ENCODE data around the gene ASB18. TPM values are rescaled to one million over a fixed set of nuclear protein-coding genes. Genes with fewer than 3 reads are reported as not detected.

Gene ASB18
- polyA plus RNA-seq, 3 donors: not detected

GRCh38 chr2:236237468-236238190 lies 26.6 kb downstream of the ASB18 start:
- no peaks in the 10 kb centered on the region for H4K20me1 ChIP-seq (ENCODE audit: insufficient read depth, low read length)
- Mint-ChIP-seq H3K36me3 (no peaks in the 10 kb centered on the region), H3K4me1 (no peaks in the 10 kb centered on the region), H3K9me3 (peaks cover 0 to 24% (median 8%) of the 10 kb centered on the region in 7 donors), H3K4me3 (peak overlapping the region in 1 of 2 donors; percentile 77), H3K27ac (no peak overlapping the region), H3K27me3 (ENCODE audit: low read depth in 3 of 3) (peaks cover 40 to 57% (median 46%) of the 10 kb centered on the region in 3 donors)
- DNase-seq: no peak
- H3K4me3 ChIP-seq (replicated peaks in 1 of 3; ENCODE audit: low read depth in 2 of 3, low read length in 3 of 3): no peak overlapping the region
- no peak overlapping the region for H2AFZ ChIP-seq (ENCODE audit: insufficient read depth, low read depth, low read length, poor library complexity, severe bottlenecking)
- H3K4me2 ChIP-seq (replicated peaks; ENCODE audit: extremely low read depth, low read length, poor library complexity, severe bottlenecking): no peak overlapping the region
- no peaks in the 10 kb centered on the region for H3K36me3 ChIP-seq (replicated peaks in 1 of 2; ENCODE audit: control insufficient read depth in 1 of 2, insufficient read depth in 2 of 2, low read length in 2 of 2)
- peaks cover 14 to 45% of the 10 kb centered on the region in 2 donors for H3K27me3 ChIP-seq (ENCODE audit: control insufficient read depth in 2 of 2, insufficient read depth in 2 of 2, low read length in 2 of 2)
- 11% methylated on average over 64 of the region's 64 CpGs for WGBS (ENCODE audit: insufficient coverage)
- H3K27ac ChIP-seq (ENCODE audit: low read depth in 1 of 2, low read length in 2 of 2): no peak overlapping the region
- no peaks in the 10 kb centered on the region for H3K4me1 ChIP-seq (ENCODE audit: control insufficient read depth in 1 of 2, insufficient read depth in 2 of 2, low read length in 2 of 2)
- peaks cover 0 to 27% of the 10 kb centered on the region in 2 donors for H3K9me3 ChIP-seq (replicated peaks in 1 of 2; ENCODE audit: control insufficient read depth in 1 of 2, insufficient read depth in 1 of 2, low read length in 2 of 2)
- no peak overlapping the region for H3K9ac ChIP-seq (ENCODE audit: insufficient read depth, low read length, poor library complexity, severe bottlenecking)
- no peak for TF ChIP-seq CTCF (IDR thresholded peaks at IDR 0.05)
- intact Hi-C loops (cut with micrococcal nuclease): no loop called here
- H3K79me2 ChIP-seq (ENCODE audit: insufficient read depth, low read length): no peaks in the 10 kb centered on the region

- Histone ChIP-seq H3K4me2 (replicated peaks; ENCODE audit: extremely low read depth, low read length, poor library complexity, severe bottlenecking) (no peak overlapping the region), H3K9ac (ENCODE audit: insufficient read depth, low read length, poor library complexity, severe bottlenecking) (no peak overlapping the region), H3K9me3 (replicated peaks in 1 of 2; ENCODE audit: control insufficient read depth in 1 of 2, insufficient read depth in 1 of 2, low read length in 2 of 2) (peaks cover 0 to 27% of the 10 kb centered on the region in 2 donors), H3K79me2 (ENCODE audit: insufficient read depth, low read length) (no peaks in the 10 kb centered on the region), H3K4me3 (replicated peaks in 1 of 3; ENCODE audit: low read depth in 2 of 3, low read length in 3 of 3) (no peak overlapping the region), H2AFZ (ENCODE audit: insufficient read depth, low read depth, low read length, poor library complexity, severe bottlenecking) (no peak overlapping the region), H3K4me1 (ENCODE audit: control insufficient read depth in 1 of 2, insufficient read depth in 2 of 2, low read length in 2 of 2) (no peaks in the 10 kb centered on the region), H3K27ac (ENCODE audit: low read depth in 1 of 2, low read length in 2 of 2) (no peak overlapping the region), H3K36me3 (replicated peaks in 1 of 2; ENCODE audit: control insufficient read depth in 1 of 2, insufficient read depth in 2 of 2, low read length in 2 of 2) (no peaks in the 10 kb centered on the region), H4K20me1 (ENCODE audit: insufficient read depth, low read length) (no peaks in the 10 kb centered on the region), H3K27me3 (ENCODE audit: control insufficient read depth in 2 of 2, insufficient read depth in 2 of 2, low read length in 2 of 2) (peaks cover 14 to 45% of the 10 kb centered on the region in 2 donors)
- intact Hi-C loops (cut with micrococcal nuclease): no loop called here
- Mint-ChIP-seq H3K4me1 (no peaks in the 10 kb centered on the region), H3K27me3 (ENCODE audit: low read depth in 3 of 3) (peaks cover 40 to 57% (median 46%) of the 10 kb centered on the region in 3 donors), H3K9me3 (peaks cover 0 to 24% (median 8%) of the 10 kb centered on the region in 7 donors), H3K36me3 (no peaks in the 10 kb centered on the region), H3K27ac (no peak overlapping the region), H3K4me3 (peak overlapping the region in 1 of 2 donors; percentile 82)
- DNase-seq: no peak
- no peak for TF ChIP-seq CTCF (IDR thresholded peaks at IDR 0.05)
- WGBS (ENCODE audit: insufficient coverage): 2% methylated on average over 59 of the region's 73 CpGs
Observed at GRCh38 chr2:236236559-236237452, 27.4 kb downstream of the ASB18 start.
